C4-2B (cell line): ENCODE data around the gene M6PR.

ENCODE experiments used
- CTCF ChIP-seq: fragments of 450-650 bp; conservative IDR thresholded peaks from 2 replicates; pipeline ENCODE4 v1.5.1; 2017; ENCODE audit warnings: mild to moderate bottlenecking
- ZFX ChIP-seq: fragments of 450-650 bp; IDR thresholded peaks from 2 replicates; pipeline ENCODE4 v1.6.1; 2017

- TF ChIP-seq CTCF (no peak), ZFX (no peak)
Observed at GRCh38 chr12:8957561-8957960, 8.1 kb upstream of the M6PR start.
